K562 (cell line): ENCODE results near the gene ANKMY1. TPM values are rescaled to one million over a fixed set of nuclear protein-coding genes. Genes with fewer than 3 reads are reported as not detected.
"Not testable (repeated sequence)": the region's sequence is repeated elsewhere in the genome, so short reads cannot be mapped to it uniquely, and the experiment has no call there.

Source experiments
- ATAC-seq: fragments of 200-7000 bp; cut with Tn5 transposase; 3 replicates; pipeline ENCODE4 v1.9.1; 2020; ENCODE audit warnings: moderate library complexity
- BruUV-seq: library from RNA; stranded (reverse); fragments of 400-500 nt; replicated peaks from 2 replicates; lab custom pipeline; 2021; lab: Mats Ljungman, UMichigan
- CTCF ChIA-PET: fragments of 300-600 bp; formaldehyde crosslinking; extraction: SDS; loops from one replicate; lab custom pipeline; 2021; ENCODE audit warnings: low intra/inter-chr PET ratio; lab: Yijun Ruan, JAX
- POLR2A ChIA-PET: fragments of 300-600, 350-650 bp; sonication (Branson Sonifier 250); formaldehyde crosslinking; extraction: SDS; loops from one replicate; lab custom pipeline; 2021; ENCODE audit warnings: antibody characterized with exemption, inconsistent platforms; lab: Yijun Ruan, JAX
- DNase-seq, 4 experiments: peaks; one replicate each; pipeline versions ENCODE4 v3.0.0 to v3.0.0-alpha.2; 2011 to 2018; ENCODE audit warnings: low spot score in 3 of 4, mixed read lengths in 3 of 4; ENCODE audit errors: extremely low read depth in 1 of 4
- FAIRE-seq: peaks from 2 replicates; lab custom pipeline; 2011; peaks lifted over from hg19 to GRCh38; lab: Jason Lieb, UNC
- H2AFZ ChIP-seq: 2 replicates; pipeline ENCODE4 v1.6.0; 2011; ENCODE audit warnings: low read depth, low read length, control low read depth, inconsistent platforms
- H3K27ac ChIP-seq: fragments of 200-600 bp; 3 replicates; pipeline ENCODE4 v1.8.0; 2011; ENCODE audit warnings: low read depth, mild to moderate bottlenecking, control low read depth, inconsistent platforms, low read length, moderate library complexity, mixed read lengths; ENCODE audit errors: extremely low read depth
- H3K27me3 ChIP-seq, 2 experiments: fragments of 300-600 bp in 1 of 2; 2 replicates in 1 of 2; 3 replicates in 1 of 2; pipeline versions ENCODE4 v1.6.0 to v1.8.0; 2011; ENCODE audit warnings: inconsistent platforms in 2 of 2, low read length in 2 of 2, mild to moderate bottlenecking in 1 of 2, mixed read lengths in 1 of 2, moderate library complexity in 1 of 2; ENCODE audit not compliant: control insufficient read depth in 2 of 2, insufficient read depth in 2 of 2
- H3K36me3 ChIP-seq: fragments of 300-600 bp; 3 replicates; pipeline ENCODE4 v1.8.0; 2011; ENCODE audit warnings: mild to moderate bottlenecking, low read length, inconsistent platforms; ENCODE audit not compliant: control insufficient read depth, insufficient read depth
- H3K4me1 ChIP-seq, 2 experiments: fragments of 200-600 bp in 1 of 2; replicated peaks in 1 of 2; 2 replicates in 1 of 2; 3 replicates in 1 of 2; pipeline versions ENCODE4 v1.5.1 to v1.8.0; 2011; ENCODE audit warnings: inconsistent platforms in 2 of 2, low read length in 2 of 2, mild to moderate bottlenecking in 1 of 2, mixed read lengths in 1 of 2, moderate library complexity in 1 of 2; ENCODE audit not compliant: control insufficient read depth in 2 of 2, insufficient read depth in 2 of 2
- H3K4me2 ChIP-seq: 2 replicates; pipeline ENCODE4 v1.6.1; 2011; ENCODE audit warnings: low read length, control low read depth, inconsistent platforms, mixed read lengths; ENCODE audit not compliant: insufficient read depth
- H3K4me3 ChIP-seq: fragments of 200-600 bp; sonication (generic), shearing (Covaris generic); 2 replicates; pipeline ENCODE4 v1.5.1; 2016; ENCODE audit warnings: control low read depth, inconsistent platforms
- H3K79me2 ChIP-seq: fragments of 200-600 bp; 3 replicates; pipeline ENCODE4 v1.8.0; 2011; ENCODE audit warnings: low read length, inconsistent platforms; ENCODE audit not compliant: control insufficient read depth, insufficient read depth
- H3K9ac ChIP-seq, 2 experiments: 2 replicates each; pipeline versions ENCODE4 v1.6.0 to v1.6.1; 2011; ENCODE audit warnings: low read depth in 2 of 2, low read length in 2 of 2, control low read depth in 1 of 2, inconsistent platforms in 1 of 2, mild to moderate bottlenecking in 1 of 2, mixed read lengths in 1 of 2; ENCODE audit not compliant: insufficient read depth in 1 of 2
- H3K9me1 ChIP-seq: one replicate; pipeline ENCODE4 v1.6.0; 2011; ENCODE audit warnings: inconsistent platforms, mild to moderate bottlenecking, low read length, moderate library complexity; ENCODE audit not compliant: control insufficient read depth, insufficient read depth
- H3K9me3 ChIP-seq: replicated peaks from 2 replicates; pipeline ENCODE4 v1.5.1; 2011; ENCODE audit warnings: low read depth, low read length, inconsistent platforms; ENCODE audit not compliant: control insufficient read depth, insufficient read depth
- H4K20me1 ChIP-seq: replicated peaks from 2 replicates; pipeline ENCODE4 v1.6.1; 2011; ENCODE audit warnings: low read length, inconsistent platforms, mixed read lengths; ENCODE audit not compliant: control insufficient read depth, insufficient read depth
- WGBS: fragments of 100-300 bp; shearing (Covaris generic); methylation state at CpG from one replicate; pipeline ENCODE4 v1.1.6; 2016; ENCODE audit warnings: low coverage, mixed read lengths; ENCODE audit not compliant: insufficient coverage; ENCODE audit errors: missing lambda C conversion rate; 5-methylcytosine and 5-hydroxymethylcytosine counted together
- in situ Hi-C: fragments of 300-500 bp; cut with MboI; formaldehyde crosslinking; loops from 4 replicates; pipeline ENCODE4 v1.15.0; 2018; ENCODE audit warnings: inconsistent platforms, mixed read lengths
- intact Hi-C: fragments of 100-400 bp; cut with micrococcal nuclease; formaldehyde crosslinking; loops from 2 replicates; pipeline ENCODE4 v1.14.2; 2022
- polyA plus RNA-seq, 8 experiments: library from polyadenylated mRNA; depleted of rRNA in 4 of 8; stranded (reverse) in 5 of 8; unstranded in 3 of 8; fragments of >200 nt; fragmentation: Nextera tagmentation in 2 of 8; fragmentation: Illumina TruSeq in 1 of 8; extraction: Ambion mirVana in 2 of 8; extraction: Trizol in 1 of 8; gene quantifications; 2 replicates each; pipeline versions ENCODE4 v1.2.1 to v1.2.3, GENCODE V29; 2011 to 2014; ENCODE audit warnings: inconsistent platforms in 1 of 8, missing spikeins in 1 of 8
- total RNA-seq, 7 experiments: library from RNA; depleted of rRNA in 6 of 7; stranded (reverse); fragments of >200 nt in 6 of 7; fragmentation: Illumina TruSeq in 2 of 7; extraction: Trizol in 2 of 7; gene quantifications; 2 replicates each; pipeline versions ENCODE4 v1.2.1 to v1.2.3, GENCODE V29; 2011 to 2021; ENCODE audit warnings: low replicate concordance in 1 of 7
- TF ChIP-seq, protein P1 (sequence below), 2 experiments: fragments of 450-650 bp in 1 of 2; sonication (generic) in 1 of 2; formaldehyde crosslinking in 1 of 2; IDR thresholded peaks; 2 replicates each; pipeline versions ENCODE4 v1.7.1 to v1.9.0; 2016 to 2022; ENCODE audit warnings: inconsistent platforms in 1 of 2, mild to moderate bottlenecking in 1 of 2, missing genetic modification reagents in 1 of 2

The ANKMY1 gene
- total and polyA plus RNA-seq, 9 of the 15 experiments (the other 6 are each of a cell fraction or from before 2014, with no cell fraction given) = 0.75 to 15.1 (median 11.7) TPM

DNA sequence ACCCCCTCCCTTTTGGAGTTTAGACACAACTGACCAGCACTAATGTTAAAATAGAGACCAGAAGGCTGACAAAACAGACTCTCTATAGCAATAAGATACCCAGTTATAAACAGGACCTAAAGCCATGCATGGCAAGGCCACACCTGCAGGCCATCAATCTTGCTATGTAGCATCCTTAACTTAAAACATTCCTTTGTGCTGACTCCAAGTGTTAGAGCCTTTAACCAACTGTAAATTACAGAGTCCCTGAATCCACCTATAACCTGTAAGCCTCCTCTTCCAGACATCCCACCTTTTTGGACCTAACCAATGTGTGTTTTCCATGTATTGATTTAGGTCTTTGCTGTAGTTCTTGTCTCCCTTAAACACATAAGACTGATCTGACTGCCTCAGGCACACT is 17.9 kb downstream of the ANKMY1 start (continued):
- TF ChIP-seq, protein P1, sequence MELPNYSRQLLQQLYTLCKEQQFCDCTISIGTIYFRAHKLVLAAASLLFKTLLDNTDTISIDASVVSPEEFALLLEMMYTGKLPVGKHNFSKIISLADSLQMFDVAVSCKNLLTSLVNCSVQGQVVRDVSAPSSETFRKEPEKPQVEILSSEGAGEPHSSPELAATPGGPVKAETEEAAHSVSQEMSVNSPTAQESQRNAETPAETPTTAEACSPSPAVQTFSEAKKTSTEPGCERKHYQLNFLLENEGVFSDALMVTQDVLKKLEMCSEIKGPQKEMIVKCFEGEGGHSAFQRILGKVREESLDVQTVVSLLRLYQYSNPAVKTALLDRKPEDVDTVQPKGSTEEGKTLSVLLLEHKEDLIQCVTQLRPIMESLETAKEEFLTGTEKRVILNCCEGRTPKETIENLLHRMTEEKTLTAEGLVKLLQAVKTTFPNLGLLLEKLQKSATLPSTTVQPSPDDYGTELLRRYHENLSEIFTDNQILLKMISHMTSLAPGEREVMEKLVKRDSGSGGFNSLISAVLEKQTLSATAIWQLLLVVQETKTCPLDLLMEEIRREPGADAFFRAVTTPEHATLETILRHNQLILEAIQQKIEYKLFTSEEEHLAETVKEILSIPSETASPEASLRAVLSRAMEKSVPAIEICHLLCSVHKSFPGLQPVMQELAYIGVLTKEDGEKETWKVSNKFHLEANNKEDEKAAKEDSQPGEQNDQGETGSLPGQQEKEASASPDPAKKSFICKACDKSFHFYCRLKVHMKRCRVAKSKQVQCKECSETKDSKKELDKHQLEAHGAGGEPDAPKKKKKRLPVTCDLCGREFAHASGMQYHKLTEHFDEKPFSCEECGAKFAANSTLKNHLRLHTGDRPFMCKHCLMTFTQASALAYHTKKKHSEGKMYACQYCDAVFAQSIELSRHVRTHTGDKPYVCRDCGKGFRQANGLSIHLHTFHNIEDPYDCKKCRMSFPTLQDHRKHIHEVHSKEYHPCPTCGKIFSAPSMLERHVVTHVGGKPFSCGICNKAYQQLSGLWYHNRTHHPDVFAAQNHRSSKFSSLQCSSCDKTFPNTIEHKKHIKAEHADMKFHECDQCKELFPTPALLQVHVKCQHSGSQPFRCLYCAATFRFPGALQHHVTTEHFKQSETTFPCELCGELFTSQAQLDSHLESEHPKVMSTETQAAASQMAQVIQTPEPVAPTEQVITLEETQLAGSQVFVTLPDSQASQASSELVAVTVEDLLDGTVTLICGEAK (IDR thresholded peaks at IDR 0.05) = no peak
- TF ChIP-seq, protein P1 (CRISPR knock-in tag; IDR thresholded peaks at IDR 0.05) = no peak

DNA sequence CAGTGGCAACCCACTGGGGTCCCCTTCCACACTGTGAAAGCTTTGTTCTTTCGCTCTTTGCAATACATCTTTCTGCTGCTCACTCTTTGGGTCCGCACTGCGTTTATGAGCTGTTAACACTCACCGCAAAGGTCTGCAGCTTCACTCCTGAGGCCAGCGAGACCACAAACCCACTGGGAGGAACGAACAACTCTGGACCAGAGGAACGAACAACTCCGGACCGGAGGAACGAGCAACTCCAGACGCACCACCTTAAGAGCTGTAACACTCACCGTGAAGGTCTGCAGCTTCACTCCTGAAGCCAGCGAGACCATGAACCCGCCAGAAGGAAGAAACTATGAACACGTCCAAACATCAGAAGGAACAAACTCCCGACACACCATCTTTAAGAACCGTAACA is 18.7 kb downstream of the ANKMY1 start:
- H3K9me3 ChIP-seq, H3K4me1 ChIP-seq, CTCF ChIA-PET, H3K27ac ChIP-seq, intact Hi-C loops, H3K79me2 ChIP-seq, FAIRE-seq, DNase-seq, BruUV-seq, POLR2A ChIA-PET, ATAC-seq, H2AFZ ChIP-seq, H3K9ac ChIP-seq, H4K20me1 ChIP-seq, H3K27me3 ChIP-seq, in situ Hi-C loops, H3K4me3 ChIP-seq, H3K4me2 ChIP-seq, H3K9me1 ChIP-seq: not testable (repeated sequence)
- WGBS = 95% methylated on average over 16 of the region's 17 CpGs
- H3K36me3 ChIP-seq = peaks cover 30% of the 10 kb centered on the region; the same call in 2 of the 3 replicates
